GM13976 (cell line): ENCODE results near the gene NES.

Source experiments
- DNase-seq: peaks from one replicate; pipeline ENCODE4 v3.0.0; 2012; ENCODE audit warnings: low spot score
- CTCF ChIP-seq: IDR thresholded peaks from 2 replicates; pipeline ENCODE4 v1.5.1; 2012; ENCODE audit warnings: borderline replicate concordance, mild to moderate bottlenecking; ENCODE audit not compliant: insufficient read depth; ENCODE audit errors: extremely low read depth, missing control alignments, control extremely low read depth
- in situ Hi-C: fragments of 300-500 bp; cut with MboI; formaldehyde crosslinking; loops from one replicate; pipeline ENCODE4 v1.12.0; 2022; ENCODE audit warnings: low sequenced_read_pairs, mixed read lengths, inconsistent platforms; ENCODE audit not compliant: unreplicated experiment

The NES gene

GRCh38 chr1:156618853-156619581 lies 58.2 kb downstream of the NES start, which contains the start of gene HAPLN2:
TSS of gene HAPLN2 (plus strand) at chr1:156619415. CDS start at chr1:156623491, 4,076 bp downstream.
- no peak for DNase-seq
- in situ Hi-C loops: no loop called here
- peak; percentile 41 for TF ChIP-seq CTCF
